Nephron (organoid): Measurements from ENCODE around the gene MAP3K4.

ENCODE experiments used
- H3K27ac Mint-ChIP-seq, 3 experiments: 2 replicates each; pipeline ENCODE4 v1.8.0; 2020; ENCODE audit warnings: mixed read lengths in 3 of 3, mild to moderate bottlenecking in 2 of 3, moderate library complexity in 1 of 3
- H3K27me3 Mint-ChIP-seq: 2 replicates; pipeline ENCODE4 v1.8.0; 2021; ENCODE audit warnings: low read depth, mild to moderate bottlenecking, moderate library complexity, mixed read lengths
- H3K36me3 Mint-ChIP-seq: 2 replicates; pipeline ENCODE4 v1.8.0; 2020; ENCODE audit warnings: low read depth, mixed read lengths
- H3K4me1 Mint-ChIP-seq: 2 replicates; pipeline ENCODE4 v1.8.0; 2020; ENCODE audit warnings: mixed read lengths
- H3K4me3 Mint-ChIP-seq, 3 experiments: 2 replicates each; pipeline ENCODE4 v1.8.0; 2020; ENCODE audit warnings: mild to moderate bottlenecking in 3 of 3, mixed read lengths in 3 of 3, moderate library complexity in 2 of 3
- H3K9me3 Mint-ChIP-seq: 2 replicates; pipeline ENCODE4 v1.8.0; 2020; ENCODE audit warnings: mixed read lengths
- CTCF ChIP-seq, 3 experiments: fragments of 200-600 bp; sonication (generic); IDR thresholded peaks; one replicate each; pipeline ENCODE4 v1.5.0; 2021; ENCODE audit warnings: antibody characterized with exemption in 3 of 3; ENCODE audit not compliant: unreplicated experiment in 3 of 3

Gene MAP3K4

GRCh38 chr6:161053103-161053502 lies 61.5 kb downstream of the MAP3K4 start:
- Mint-ChIP-seq H3K27me3 (no peaks in the 10 kb centered on the region), H3K4me1 (no peaks in the 10 kb centered on the region), H3K4me3 (no peak overlapping the region), H3K36me3 (peaks cover 49% of the 10 kb centered on the region), H3K9me3 (no peaks in the 10 kb centered on the region), H3K27ac (no peak overlapping the region)
- no peak for TF ChIP-seq CTCF (IDR thresholded peaks at IDR 0.05; ENCODE audit: unreplicated experiment in 3 of 3)

GRCh38 chr6:161054876-161055275 lies 63.3 kb downstream of the MAP3K4 start:
- H3K27me3 Mint-ChIP-seq = no peaks in the 10 kb centered on the region
- no peaks in the 10 kb centered on the region for H3K4me1 Mint-ChIP-seq
- peaks cover 36% of the 10 kb centered on the region for H3K36me3 Mint-ChIP-seq
- no peaks in the 10 kb centered on the region for H3K9me3 Mint-ChIP-seq
- no peak overlapping the region for H3K4me3 Mint-ChIP-seq
- no peak for TF ChIP-seq CTCF (IDR thresholded peaks at IDR 0.05; ENCODE audit: unreplicated experiment in 3 of 3)
- no peak overlapping the region for H3K27ac Mint-ChIP-seq

DNA sequence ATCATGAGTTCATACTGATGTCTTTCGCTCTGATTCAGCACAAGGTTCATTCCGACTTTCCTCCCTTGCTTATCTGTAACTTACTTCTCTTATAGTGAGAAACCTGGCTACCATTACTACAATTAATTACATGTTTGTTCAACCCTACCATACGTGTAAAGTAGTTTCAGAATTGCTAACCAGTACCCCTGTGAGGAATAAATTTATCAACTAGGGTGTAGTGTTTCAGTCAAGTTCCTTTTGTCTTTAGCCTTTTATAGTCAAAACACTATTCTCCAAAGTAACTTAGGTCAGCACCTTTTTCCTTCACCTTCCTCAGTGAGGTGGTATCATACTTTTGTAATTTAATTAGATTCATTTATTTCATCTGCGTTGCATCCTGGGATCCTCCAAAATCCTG lies 64.9 kb downstream of the MAP3K4 start:
- Mint-ChIP-seq H3K4me3 (no peak overlapping the region), H3K4me1 (no peaks in the 10 kb centered on the region), H3K27me3 (no peaks in the 10 kb centered on the region), H3K27ac (no peak overlapping the region), H3K36me3 (peaks cover 32% of the 10 kb centered on the region), H3K9me3 (no peaks in the 10 kb centered on the region)
- no peak for TF ChIP-seq CTCF (IDR thresholded peaks at IDR 0.05; ENCODE audit: unreplicated experiment in 3 of 3)

- Mint-ChIP-seq H3K9me3 (peaks cover 2% of the 10 kb centered on the region), H3K4me1 (no peaks in the 10 kb centered on the region), H3K36me3 (peaks cover 34% of the 10 kb centered on the region), H3K4me3 (no peak overlapping the region), H3K27ac (no peak overlapping the region), H3K27me3 (no peaks in the 10 kb centered on the region)
- no peak for TF ChIP-seq CTCF (IDR thresholded peaks at IDR 0.05; ENCODE audit: unreplicated experiment in 3 of 3)
Measured at GRCh38 chr6:161057103-161058091, 65.8 kb downstream of the MAP3K4 start.

DNA sequence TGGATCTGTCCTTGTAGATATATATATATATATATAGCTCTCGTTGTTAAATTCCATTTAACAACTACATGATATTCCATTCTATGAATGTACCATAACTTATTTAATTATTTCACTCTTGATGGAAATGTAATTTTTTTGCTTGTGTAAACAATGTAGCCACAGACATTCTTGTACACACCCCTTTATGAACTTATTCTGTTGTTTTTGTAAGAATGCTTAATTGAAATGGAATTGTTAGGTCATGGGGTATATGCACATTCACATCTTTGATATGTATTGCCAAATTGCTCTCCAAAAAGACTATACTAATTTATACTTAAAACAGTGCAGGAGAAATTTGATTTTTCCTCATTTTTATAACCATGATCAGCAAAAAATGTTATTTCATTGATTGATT lies 67.2 kb downstream of the MAP3K4 start:
- H3K9me3 Mint-ChIP-seq = peaks cover 2% of the 10 kb centered on the region
- peaks cover 36% of the 10 kb centered on the region for H3K36me3 Mint-ChIP-seq
- H3K27me3 Mint-ChIP-seq = no peaks in the 10 kb centered on the region
- H3K27ac Mint-ChIP-seq = no peak overlapping the region
- no peak overlapping the region for H3K4me3 Mint-ChIP-seq
- H3K4me1 Mint-ChIP-seq = no peaks in the 10 kb centered on the region
- no peak for TF ChIP-seq CTCF (IDR thresholded peaks at IDR 0.05; ENCODE audit: unreplicated experiment in 3 of 3)

- Mint-ChIP-seq H3K27ac (no peak overlapping the region), H3K4me1 (no peaks in the 10 kb centered on the region), H3K36me3 (peaks cover 35% of the 10 kb centered on the region), H3K9me3 (peaks cover 5% of the 10 kb centered on the region), H3K4me3 (no peak overlapping the region), H3K27me3 (no peaks in the 10 kb centered on the region)
- no peak for TF ChIP-seq CTCF (IDR thresholded peaks at IDR 0.05; ENCODE audit: unreplicated experiment in 3 of 3)
Measured at GRCh38 chr6:161061576-161061975, 70.0 kb downstream of the MAP3K4 start.
